Psoas muscle (tissue), 8 donors: ENCODE results near the gene EPN1. TPM values are rescaled to one million over a fixed set of nuclear protein-coding genes. Genes with fewer than 3 reads are reported as not detected.

ENCODE experiments used
- ATAC-seq, 4 donors: fragments of 200-7000 bp; cut with Tn5 transposase; one replicate each; pipeline ENCODE4 v1.9.1; 2020; ENCODE audit warnings: moderate library complexity in 3 of 4, mild to moderate bottlenecking in 2 of 4
- DNase-seq, 2 donors: peaks; one replicate each; pipeline ENCODE4 v3.0.0-alpha.2; 2020
- H3K27ac ChIP-seq: fragments of 200-600 bp; one replicate; pipeline ENCODE4 v1.8.0; 2022
- H3K27me3 ChIP-seq, 3 donors: fragments of 200-600 bp in 1 of 3; one replicate each; pipeline versions ENCODE4 v1.6.1 to v1.8.0; 2013 to 2022; ENCODE audit warnings: low read length in 2 of 3, mild to moderate bottlenecking in 2 of 3, moderate library complexity in 1 of 3; ENCODE audit not compliant: insufficient read depth in 3 of 3
- H3K36me3 ChIP-seq, 2 donors: fragments of 200-600 bp in 1 of 2; one replicate each; pipeline versions ENCODE4 v1.6.1 to v1.8.0; 2013 to 2022; ENCODE audit warnings: low read depth in 1 of 2, mild to moderate bottlenecking in 1 of 2, moderate library complexity in 1 of 2; ENCODE audit not compliant: insufficient read depth in 1 of 2
- H3K4me1 ChIP-seq: fragments of 200-600 bp; one replicate; pipeline ENCODE4 v1.8.0; 2022
- H3K4me3 ChIP-seq: fragments of 200-600 bp; one replicate; pipeline ENCODE4 v1.8.0; 2022; ENCODE audit warnings: mild to moderate bottlenecking
- H3K9me3 ChIP-seq: fragments of 200-600 bp; one replicate; pipeline ENCODE4 v1.8.0; 2022
- WGBS, 3 donors: extraction: QIAGEN DNeasy Blood & Tissue Kit; methylation state at CpG; one replicate each; pipeline versions ENCODE4 v1.1.6 to v1.1.7; 2013; 5-methylcytosine and 5-hydroxymethylcytosine counted together
- intact Hi-C, 2 donors: fragments of 100-400 bp; cut with DNase I; formaldehyde crosslinking; loops; one replicate each; pipeline versions ENCODE4 v1.11.0 to v1.14.2; 2022
- polyA plus RNA-seq, 3 donors: library from polyadenylated mRNA; stranded (reverse); fragments of 200-250 nt; gene quantifications; one replicate each; pipeline ENCODE4 v1.2.3, GENCODE V29; 2013
- total RNA-seq, 4 donors: library from RNA; stranded (reverse); fragmentation: NEBNext Ultra II Directional in 2 of 4; extraction: Animal tissue kit (Norgen Biotek cat#: 25700) in 2 of 4; gene quantifications; one replicate each; pipeline versions ENCODE4 v1.2.1 to v1.2.4, GENCODE V29; 2021 to 2023
- TF ChIP-seq, protein P1 (sequence below): fragments of 200-600 bp; IDR thresholded peaks from one replicate; pipeline ENCODE4 v1.8.0; 2022; ENCODE audit warnings: antibody characterized with exemption
- donor health status: healthy with polysubstance abuse.
- donor health status: DM: no; HTN: no; CAD: no; lungs with moderate emphysema.
- donor health status: Bipolar disorder and iron deficiency.
- donor health status: healthy.
- donor health status: DM: yes; HTN: yes; CAD: no.
- donor health status: DM: no; HTN: no; CAD: no.
- donor health status: DM: no; HTN: no; CAD: no.
- donor health status: DM: yes; HTN: yes; CAD: no.

The EPN1 gene
- total and polyA plus RNA-seq, 7 donors: 113 to 211 (median 126) TPM

DNA sequence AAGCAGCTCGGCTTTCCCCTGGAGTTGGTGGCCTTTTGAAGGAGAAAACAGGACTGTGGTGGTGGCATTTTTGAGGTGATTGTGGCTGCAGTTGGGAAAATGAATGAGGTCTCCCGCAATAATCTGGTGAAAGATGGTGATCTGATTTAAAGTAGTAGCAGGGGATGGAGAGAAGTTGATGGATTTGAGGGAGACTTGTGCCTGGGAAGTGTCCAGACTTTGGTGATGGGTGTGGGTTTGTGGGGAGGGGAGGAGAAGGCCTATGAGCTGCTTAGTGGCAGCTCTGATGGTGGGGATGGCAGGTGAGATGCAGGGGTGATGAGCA lies 4.0 kb upstream of the EPN1 start:
- no peak for DNase-seq
- whole genome bisulfite sequencing, 3 donors: 64 to 66% (median 65%) methylated on average over 2 of the region's 2 CpGs
- intact Hi-C loops: loop anchor here in 1 of 2 donors (2.0 kb wide), 1 partner anchor 14 kb away; no protein-coding TSS in a partner anchor

DNA sequence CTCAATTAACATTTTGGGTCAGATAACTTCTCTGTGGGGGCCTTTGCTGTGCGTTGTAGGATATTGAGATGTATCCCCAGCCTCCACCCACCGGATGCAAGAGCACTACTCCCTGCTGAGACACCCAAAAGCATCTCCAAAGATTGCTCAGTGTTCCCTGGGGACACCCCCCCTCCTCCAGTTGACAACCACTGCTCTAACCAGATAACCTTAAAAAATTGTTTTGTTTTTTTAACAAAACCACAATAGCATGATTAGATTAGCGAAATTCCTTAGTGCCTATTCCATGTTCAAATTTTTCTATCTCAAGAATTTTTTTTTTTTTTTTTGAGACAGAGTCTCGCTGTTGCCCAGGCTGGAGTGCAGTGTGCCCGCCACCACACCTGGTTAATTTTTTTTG lies 2.6 kb upstream of the EPN1 start:
- no peaks in the 10 kb centered on the region for H3K9me3 ChIP-seq
- ATAC-seq (no peak), DNase-seq (no peak)
- no peak overlapping the region for H3K4me3 ChIP-seq
- H3K36me3 ChIP-seq: peaks cover 3 to 55% of the 10 kb centered on the region in 2 donors
- TF ChIP-seq, protein P1, sequence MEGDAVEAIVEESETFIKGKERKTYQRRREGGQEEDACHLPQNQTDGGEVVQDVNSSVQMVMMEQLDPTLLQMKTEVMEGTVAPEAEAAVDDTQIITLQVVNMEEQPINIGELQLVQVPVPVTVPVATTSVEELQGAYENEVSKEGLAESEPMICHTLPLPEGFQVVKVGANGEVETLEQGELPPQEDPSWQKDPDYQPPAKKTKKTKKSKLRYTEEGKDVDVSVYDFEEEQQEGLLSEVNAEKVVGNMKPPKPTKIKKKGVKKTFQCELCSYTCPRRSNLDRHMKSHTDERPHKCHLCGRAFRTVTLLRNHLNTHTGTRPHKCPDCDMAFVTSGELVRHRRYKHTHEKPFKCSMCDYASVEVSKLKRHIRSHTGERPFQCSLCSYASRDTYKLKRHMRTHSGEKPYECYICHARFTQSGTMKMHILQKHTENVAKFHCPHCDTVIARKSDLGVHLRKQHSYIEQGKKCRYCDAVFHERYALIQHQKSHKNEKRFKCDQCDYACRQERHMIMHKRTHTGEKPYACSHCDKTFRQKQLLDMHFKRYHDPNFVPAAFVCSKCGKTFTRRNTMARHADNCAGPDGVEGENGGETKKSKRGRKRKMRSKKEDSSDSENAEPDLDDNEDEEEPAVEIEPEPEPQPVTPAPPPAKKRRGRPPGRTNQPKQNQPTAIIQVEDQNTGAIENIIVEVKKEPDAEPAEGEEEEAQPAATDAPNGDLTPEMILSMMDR: no peak
- no peak overlapping the region for H3K27ac ChIP-seq
- intact Hi-C loops: no loop called here
- 83 to 92% (median 83%) methylated on average over 5 of the region's 5 CpGs for WGBS, 3 donors
- H3K27me3 ChIP-seq: no peaks in the 10 kb centered on the region
- peaks cover 22% of the 10 kb centered on the region for H3K4me1 ChIP-seq

More for the DNA sequence above, 4.0 kb upstream of the EPN1 start:
- peaks cover 3 to 70% of the 10 kb centered on the region in 2 donors for H3K36me3 ChIP-seq
- H3K9me3 ChIP-seq: no peaks in the 10 kb centered on the region
- no peak overlapping the region for H3K27ac ChIP-seq
- no peaks in the 10 kb centered on the region for H3K27me3 ChIP-seq
- H3K4me3 ChIP-seq: no peak overlapping the region
- TF ChIP-seq, protein P1: no peak
- no peak for ATAC-seq
- H3K4me1 ChIP-seq: peaks cover 8% of the 10 kb centered on the region

DNA sequence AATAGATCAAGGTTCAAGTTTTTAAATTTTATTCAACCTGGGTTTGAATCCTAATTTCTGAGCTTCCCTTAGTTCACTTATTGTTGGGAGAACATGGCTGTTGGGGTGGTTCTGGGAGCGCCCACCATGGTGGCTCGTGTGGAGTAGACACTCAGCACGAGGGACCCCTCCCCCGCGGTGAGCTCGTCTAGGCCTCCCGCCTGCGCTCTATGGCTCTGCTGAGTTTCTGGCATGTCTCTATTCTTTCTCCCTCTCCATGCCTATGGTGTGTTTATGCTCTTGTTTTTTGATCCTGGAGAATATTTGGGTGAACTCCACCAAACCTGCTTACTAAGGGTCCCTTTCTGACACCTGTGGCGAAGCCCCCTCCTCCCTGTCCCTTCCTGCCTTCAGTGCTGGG lies 1.6 kb upstream of the EPN1 start:
- DNase-seq: no peak
- H3K36me3 ChIP-seq: peaks cover 3 to 57% of the 10 kb centered on the region in 2 donors
- no peaks in the 10 kb centered on the region for H3K9me3 ChIP-seq
- no peak for ATAC-seq
- TF ChIP-seq, protein P1: no peak
- intact Hi-C loops: no loop called here
- no peak overlapping the region for H3K27ac ChIP-seq
- H3K4me3 ChIP-seq: no peak overlapping the region
- H3K27me3 ChIP-seq: no peaks in the 10 kb centered on the region
- H3K4me1 ChIP-seq: peaks cover 30% of the 10 kb centered on the region
- WGBS, 3 donors: 75 to 86% (median 76%) methylated on average over 9 of the region's 9 CpGs

DNA sequence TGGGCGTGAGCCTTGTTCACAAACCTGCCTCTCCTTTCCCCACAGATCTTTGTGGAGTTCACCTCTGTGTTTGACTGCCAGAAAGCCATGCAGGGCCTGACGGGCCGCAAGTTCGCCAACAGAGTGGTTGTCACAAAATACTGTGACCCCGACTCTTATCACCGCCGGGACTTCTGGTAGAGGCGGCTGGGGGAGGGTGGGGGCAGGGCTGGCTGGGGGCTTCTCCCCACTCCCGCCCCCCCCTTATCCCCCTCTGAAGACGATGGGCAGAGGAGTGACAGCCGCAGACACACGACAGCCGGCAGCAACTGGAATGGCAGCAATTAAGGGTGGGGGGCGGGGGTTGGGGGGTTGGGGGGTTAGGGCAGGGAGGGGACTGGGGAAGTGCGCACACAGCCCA lies 1.1 kb upstream of the EPN1 start:
- no peaks in the 10 kb centered on the region for H3K9me3 ChIP-seq
- TF ChIP-seq, protein P1: no peak
- H3K27ac ChIP-seq: no peak overlapping the region
- no peaks in the 10 kb centered on the region for H3K27me3 ChIP-seq
- no peak for DNase-seq
- intact Hi-C loops: no loop called here
- WGBS, 3 donors: 61 to 80% (median 65%) methylated on average over 12 to 15 of the region's 15 CpGs
- H3K4me3 ChIP-seq: no peak overlapping the region
- peaks cover 3 to 57% of the 10 kb centered on the region in 2 donors for H3K36me3 ChIP-seq
- no peak for ATAC-seq
- H3K4me1 ChIP-seq: peaks cover 30% of the 10 kb centered on the region

DNA sequence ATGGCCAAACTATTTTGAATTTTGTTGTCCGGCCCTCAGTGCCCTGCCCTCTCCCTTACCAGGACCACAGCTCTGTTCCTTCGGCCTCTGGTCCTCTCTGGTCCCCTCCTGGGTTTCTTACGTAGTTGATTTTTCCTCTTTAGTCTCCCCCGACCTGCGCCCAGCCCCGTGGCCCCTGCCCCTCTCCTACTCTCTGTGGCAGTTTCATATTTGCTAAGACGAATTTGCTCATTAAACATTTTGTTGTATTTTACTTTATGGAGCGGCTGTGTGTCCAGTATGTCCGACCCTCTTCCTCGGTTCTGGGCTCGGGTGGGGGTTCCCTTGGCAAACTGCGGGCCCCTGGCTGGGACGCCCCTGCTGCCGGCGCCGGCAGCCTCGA lies 576 bp upstream of the EPN1 start:
- TF ChIP-seq, protein P1: no peak
- WGBS, 3 donors: 19 to 25% (median 22%) methylated on average over 12 to 17 of the region's 17 CpGs
- no peak for ATAC-seq
- intact Hi-C loops: no loop called here
- H3K4me3 ChIP-seq: peak overlapping the region; percentile 90
- no peak for DNase-seq
- peaks cover 3 to 57% of the 10 kb centered on the region in 2 donors for H3K36me3 ChIP-seq
- peak overlapping the region; percentile 95 for H3K27ac ChIP-seq
- peaks cover 30% of the 10 kb centered on the region for H3K4me1 ChIP-seq
- no peaks in the 10 kb centered on the region for H3K27me3 ChIP-seq
- H3K9me3 ChIP-seq: no peaks in the 10 kb centered on the region
